ENCODE measurements around the gene SYNE1.

Gene SYNE1

GRCh38 chr6:152229330-152229729, 407.8 kb downstream of the SYNE1 start:
- Histone ChIP-seq H3K27ac (ENCODE audit: low read depth, low read length) (no peak overlapping the region), H3K4me3 (ENCODE audit: low read depth, low read length) (no peak overlapping the region), H3K9ac (ENCODE audit: low read depth, low read length) (no peak overlapping the region), H3K4me1 (ENCODE audit: control insufficient read depth, insufficient read depth, low read length) (no peaks in the 10 kb centered on the region), H3K9me3 (ENCODE audit: control insufficient read depth, insufficient read depth, low read length) (no peaks in the 10 kb centered on the region), H3K36me3 (ENCODE audit: control insufficient read depth, insufficient read depth, low read length) (no peaks in the 10 kb centered on the region), H3K27me3 (ENCODE audit: control insufficient read depth, insufficient read depth, low read length) (no peaks in the 10 kb centered on the region)

DNA sequence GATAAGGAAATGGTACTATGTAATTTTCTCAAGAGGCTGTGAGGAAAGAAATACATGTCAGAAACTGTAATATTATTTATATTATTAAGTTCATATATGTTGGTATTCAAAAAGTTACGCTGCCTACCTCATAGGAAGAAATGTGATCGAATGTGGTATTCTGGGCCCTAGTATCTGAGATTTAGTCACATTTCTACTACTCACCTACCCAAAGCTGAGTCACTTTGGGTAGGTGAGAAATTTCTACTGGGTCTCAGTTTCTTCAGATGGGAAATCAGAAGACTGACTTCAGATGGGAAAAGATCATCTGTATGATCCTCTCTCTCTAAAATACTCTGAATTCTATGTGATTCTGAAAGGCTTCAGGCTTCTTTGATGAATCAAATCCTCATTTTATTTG, 411.0 kb downstream of the SYNE1 start:
- Histone ChIP-seq H3K27me3 (ENCODE audit: control insufficient read depth, insufficient read depth, low read length) (no peaks in the 10 kb centered on the region), H3K4me3 (ENCODE audit: low read depth, low read length) (no peak overlapping the region), H3K36me3 (ENCODE audit: control insufficient read depth, insufficient read depth, low read length) (peaks cover 2% of the 10 kb centered on the region), H3K9me3 (ENCODE audit: control insufficient read depth, insufficient read depth, low read length) (peaks cover 20% of the 10 kb centered on the region), H3K27ac (ENCODE audit: low read depth, low read length) (no peak overlapping the region), H3K9ac (ENCODE audit: low read depth, low read length) (no peak overlapping the region), H3K4me1 (ENCODE audit: control insufficient read depth, insufficient read depth, low read length) (no peaks in the 10 kb centered on the region)

DNA sequence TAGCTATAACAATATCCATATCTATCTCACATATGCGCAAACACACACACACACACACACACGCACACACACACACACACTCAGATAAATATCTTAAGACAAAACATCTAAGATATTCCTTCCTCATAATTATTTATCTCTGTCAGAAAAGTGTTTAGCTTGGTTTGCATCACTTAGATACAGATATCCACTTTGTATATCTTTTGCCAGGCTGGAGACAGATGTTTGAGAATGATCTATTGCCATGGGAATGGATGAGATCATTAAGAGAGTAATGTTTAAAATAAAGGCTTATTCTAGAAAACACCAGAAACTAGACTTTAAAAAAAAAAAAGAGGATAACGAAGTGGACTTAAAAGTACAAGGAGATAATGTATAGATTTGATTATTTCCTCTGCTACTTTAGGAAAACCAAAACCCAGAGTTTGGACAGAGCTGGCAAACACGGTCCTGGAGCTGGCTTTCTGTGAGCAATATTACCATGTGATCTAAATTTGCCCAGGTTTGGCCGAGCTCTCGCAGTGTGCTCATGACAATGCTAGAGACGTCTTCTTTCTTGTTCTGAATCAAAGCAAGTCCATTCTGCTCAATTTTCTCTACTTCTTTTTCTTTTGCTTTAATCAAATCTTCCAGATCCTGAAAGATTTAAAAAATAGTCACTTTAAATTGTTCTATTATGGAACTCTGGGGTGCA, 411.8 kb downstream of the SYNE1 start:
- Histone ChIP-seq H3K9ac (ENCODE audit: low read depth, low read length) (no peak overlapping the region), H3K4me1 (ENCODE audit: control insufficient read depth, insufficient read depth, low read length) (no peaks in the 10 kb centered on the region), H3K36me3 (ENCODE audit: control insufficient read depth, insufficient read depth, low read length) (peaks cover 2% of the 10 kb centered on the region), H3K4me3 (ENCODE audit: low read depth, low read length) (no peak overlapping the region), H3K9me3 (ENCODE audit: control insufficient read depth, insufficient read depth, low read length) (peaks cover 20% of the 10 kb centered on the region), H3K27ac (ENCODE audit: low read depth, low read length) (no peak overlapping the region), H3K27me3 (ENCODE audit: control insufficient read depth, insufficient read depth, low read length) (no peaks in the 10 kb centered on the region)

DNA sequence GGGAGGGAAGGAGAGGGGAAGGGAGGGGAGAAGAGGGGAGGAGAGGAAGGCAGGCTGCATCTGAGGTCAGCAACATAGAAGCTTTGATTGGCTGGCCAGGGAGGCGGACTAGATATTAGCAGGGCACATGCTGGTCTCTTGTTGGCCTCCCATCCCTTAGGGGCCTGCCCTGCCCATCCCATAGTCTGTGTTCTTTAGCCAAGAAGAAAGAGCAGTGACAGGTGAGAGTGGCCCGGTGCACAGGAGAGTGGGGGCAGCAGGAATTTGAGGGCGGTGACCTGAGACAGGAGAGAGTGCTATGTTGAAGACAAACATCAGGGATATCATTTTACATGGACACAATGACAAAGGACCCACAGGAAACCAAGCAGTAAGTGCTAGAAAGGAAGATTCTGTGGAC, 413.5 kb downstream of the SYNE1 start:
- no peak overlapping the region for H3K27ac ChIP-seq (ENCODE audit: low read depth, low read length)
- H3K36me3 ChIP-seq (ENCODE audit: control insufficient read depth, insufficient read depth, low read length), result peaks cover 2% of the 10 kb centered on the region
- H3K4me1 ChIP-seq (ENCODE audit: control insufficient read depth, insufficient read depth, low read length), result no peaks in the 10 kb centered on the region
- no peaks in the 10 kb centered on the region for H3K27me3 ChIP-seq (ENCODE audit: control insufficient read depth, insufficient read depth, low read length)
- H3K9me3 ChIP-seq (ENCODE audit: control insufficient read depth, insufficient read depth, low read length), result peaks cover 20% of the 10 kb centered on the region
- no peak overlapping the region for H3K4me3 ChIP-seq (ENCODE audit: low read depth, low read length)
- H3K9ac ChIP-seq (ENCODE audit: low read depth, low read length), result no peak overlapping the region

- Histone ChIP-seq H3K4me3 (ENCODE audit: low read depth, low read length) (no peak overlapping the region), H3K36me3 (ENCODE audit: control insufficient read depth, insufficient read depth, low read length) (peaks cover 2% of the 10 kb centered on the region), H3K9ac (ENCODE audit: low read depth, low read length) (no peak overlapping the region), H3K27me3 (ENCODE audit: control insufficient read depth, insufficient read depth, low read length) (no peaks in the 10 kb centered on the region), H3K4me1 (ENCODE audit: control insufficient read depth, insufficient read depth, low read length) (no peaks in the 10 kb centered on the region), H3K9me3 (ENCODE audit: control insufficient read depth, insufficient read depth, low read length) (peaks cover 20% of the 10 kb centered on the region), H3K27ac (ENCODE audit: low read depth, low read length) (no peak overlapping the region)
Measured at GRCh38 chr6:152221806-152222628, 415.1 kb downstream of the SYNE1 start.

DNA sequence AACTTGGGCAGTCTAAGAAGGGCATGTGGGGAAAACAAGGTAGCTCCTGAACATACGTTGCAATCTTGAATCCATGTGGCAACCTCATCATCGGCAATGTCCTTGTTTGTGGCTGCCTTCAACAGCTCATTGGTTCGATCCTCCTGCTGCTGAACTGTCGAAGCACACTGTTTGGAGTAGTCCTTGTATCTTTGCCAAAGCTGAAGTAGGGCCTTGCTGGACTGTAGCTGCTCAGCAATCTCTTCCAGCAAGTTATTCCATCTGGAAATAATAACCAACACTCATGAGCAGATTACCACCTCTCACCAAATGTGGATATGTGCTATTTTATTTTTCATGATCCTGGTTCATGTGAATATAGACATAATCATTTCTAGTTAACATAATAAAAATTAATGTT, 416.4 kb downstream of the SYNE1 start:
- Histone ChIP-seq H3K36me3 (ENCODE audit: control insufficient read depth, insufficient read depth, low read length) (peaks cover 2% of the 10 kb centered on the region), H3K9me3 (ENCODE audit: control insufficient read depth, insufficient read depth, low read length) (peaks cover 20% of the 10 kb centered on the region), H3K27ac (ENCODE audit: low read depth, low read length) (no peak overlapping the region), H3K4me1 (ENCODE audit: control insufficient read depth, insufficient read depth, low read length) (no peaks in the 10 kb centered on the region), H3K27me3 (ENCODE audit: control insufficient read depth, insufficient read depth, low read length) (no peaks in the 10 kb centered on the region), H3K4me3 (ENCODE audit: low read depth, low read length) (no peak overlapping the region), H3K9ac (ENCODE audit: low read depth, low read length) (no peak overlapping the region)

- peaks cover 20% of the 10 kb centered on the region for H3K9me3 ChIP-seq (ENCODE audit: control insufficient read depth, insufficient read depth, low read length)
- H3K27ac ChIP-seq (ENCODE audit: low read depth, low read length), result no peak overlapping the region
- H3K27me3 ChIP-seq (ENCODE audit: control insufficient read depth, insufficient read depth, low read length), result no peaks in the 10 kb centered on the region
- no peaks in the 10 kb centered on the region for H3K4me1 ChIP-seq (ENCODE audit: control insufficient read depth, insufficient read depth, low read length)
- peaks cover 2% of the 10 kb centered on the region for H3K36me3 ChIP-seq (ENCODE audit: control insufficient read depth, insufficient read depth, low read length)
- H3K9ac ChIP-seq (ENCODE audit: low read depth, low read length), result no peak overlapping the region
- H3K4me3 ChIP-seq (ENCODE audit: low read depth, low read length), result no peak overlapping the region
Measured at GRCh38 chr6:152218887-152219286, 418.3 kb downstream of the SYNE1 start.

DNA sequence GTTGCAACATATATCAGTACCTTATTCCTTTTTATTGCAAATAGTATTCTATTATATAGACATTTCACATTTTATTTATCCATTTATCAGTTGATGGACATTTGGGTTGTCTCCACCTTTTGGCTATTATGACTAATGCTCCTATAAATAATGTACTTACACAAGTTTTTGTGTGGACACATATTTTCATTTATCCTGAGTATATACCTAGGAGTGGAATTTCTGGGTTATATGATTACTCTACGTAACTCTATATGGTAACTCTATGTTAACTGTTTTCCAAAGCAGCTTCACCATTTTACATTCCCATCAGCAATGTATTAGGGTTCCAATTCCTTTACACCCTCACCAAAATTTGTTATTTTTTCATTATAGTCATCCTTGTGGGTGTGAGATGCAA, 424.7 kb downstream of the SYNE1 start:
- Histone ChIP-seq H3K9ac (ENCODE audit: low read depth, low read length) (no peak overlapping the region), H3K9me3 (ENCODE audit: control insufficient read depth, insufficient read depth, low read length) (no peaks in the 10 kb centered on the region), H3K27ac (ENCODE audit: low read depth, low read length) (no peak overlapping the region), H3K4me1 (ENCODE audit: control insufficient read depth, insufficient read depth, low read length) (no peaks in the 10 kb centered on the region), H3K36me3 (ENCODE audit: control insufficient read depth, insufficient read depth, low read length) (no peaks in the 10 kb centered on the region), H3K27me3 (ENCODE audit: control insufficient read depth, insufficient read depth, low read length) (no peaks in the 10 kb centered on the region), H3K4me3 (ENCODE audit: low read depth, low read length) (no peak overlapping the region)

DNA sequence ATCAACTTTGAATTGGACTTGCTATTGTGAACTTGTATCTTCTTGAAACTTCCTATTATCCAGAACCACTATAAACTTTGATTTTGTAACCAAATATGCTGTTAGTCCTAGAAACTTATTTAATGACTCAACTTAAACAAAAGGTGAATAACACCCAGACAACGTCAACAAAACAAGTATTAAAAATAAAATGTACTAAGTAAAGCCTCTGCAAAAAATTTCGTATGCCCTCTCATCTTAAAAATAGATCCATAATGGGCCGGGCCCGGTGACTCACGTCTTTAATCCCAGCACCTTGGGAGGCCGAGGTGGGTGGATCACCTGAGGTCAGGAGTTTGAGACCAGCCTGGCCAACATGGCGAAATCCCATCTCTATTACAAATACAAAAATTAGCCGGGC, 428.0 kb downstream of the SYNE1 start:
- no peak overlapping the region for H3K4me3 ChIP-seq (ENCODE audit: low read depth, low read length)
- no peaks in the 10 kb centered on the region for H3K9me3 ChIP-seq (ENCODE audit: control insufficient read depth, insufficient read depth, low read length)
- no peak overlapping the region for H3K9ac ChIP-seq (ENCODE audit: low read depth, low read length)
- H3K27me3 ChIP-seq (ENCODE audit: control insufficient read depth, insufficient read depth, low read length), result no peaks in the 10 kb centered on the region
- H3K4me1 ChIP-seq (ENCODE audit: control insufficient read depth, insufficient read depth, low read length), result no peaks in the 10 kb centered on the region
- H3K27ac ChIP-seq (ENCODE audit: low read depth, low read length), result no peak overlapping the region
- no peaks in the 10 kb centered on the region for H3K36me3 ChIP-seq (ENCODE audit: control insufficient read depth, insufficient read depth, low read length)

DNA sequence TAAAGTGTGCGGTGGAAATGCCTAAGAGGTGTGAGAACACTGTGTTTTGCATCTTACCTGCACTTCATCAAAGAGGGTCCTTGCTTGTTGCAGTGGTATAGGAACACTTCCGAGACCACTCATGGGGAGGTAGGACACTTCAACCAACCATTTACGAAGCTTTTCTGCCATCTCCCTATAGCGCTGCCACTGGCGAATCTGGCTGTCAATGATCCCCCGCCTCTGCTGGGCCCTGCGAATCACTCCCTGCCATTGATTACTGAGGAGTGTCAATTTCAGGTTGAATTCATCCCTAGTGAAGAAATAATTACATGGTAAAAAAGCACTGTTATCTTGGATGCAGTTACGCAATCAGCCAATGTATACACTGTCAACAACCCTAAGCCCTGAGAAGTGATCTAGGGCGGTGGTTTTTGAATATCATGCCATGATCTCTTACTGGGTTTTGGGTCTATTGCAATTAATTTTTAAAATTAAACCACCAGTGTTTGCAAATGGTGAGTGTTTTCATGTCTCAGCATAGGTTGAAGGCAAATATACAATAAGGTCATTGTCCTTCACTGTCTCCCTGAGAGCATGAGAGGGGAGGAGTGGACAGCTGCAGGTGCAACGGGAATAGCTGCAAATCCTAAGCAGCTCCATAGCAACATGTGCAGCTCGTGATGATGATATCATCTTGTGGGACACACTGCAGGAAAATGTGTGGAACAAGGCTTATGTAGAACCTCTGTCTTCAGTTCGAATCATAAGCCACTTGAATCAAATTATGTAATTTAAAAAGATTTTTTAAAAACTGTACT, 429.0 kb downstream of the SYNE1 start:
- no peaks in the 10 kb centered on the region for H3K36me3 ChIP-seq (ENCODE audit: control insufficient read depth, insufficient read depth, low read length)
- no peaks in the 10 kb centered on the region for H3K4me1 ChIP-seq (ENCODE audit: control insufficient read depth, insufficient read depth, low read length)
- H3K27ac ChIP-seq (ENCODE audit: low read depth, low read length), result no peak overlapping the region
- H3K4me3 ChIP-seq (ENCODE audit: low read depth, low read length), result no peak overlapping the region
- no peak overlapping the region for H3K9ac ChIP-seq (ENCODE audit: low read depth, low read length)
- no peaks in the 10 kb centered on the region for H3K9me3 ChIP-seq (ENCODE audit: control insufficient read depth, insufficient read depth, low read length)
- no peaks in the 10 kb centered on the region for H3K27me3 ChIP-seq (ENCODE audit: control insufficient read depth, insufficient read depth, low read length)
